Measurements from ENCODE around the gene WDR27.

- TF ChIP-seq CTCF (IDR thresholded peaks at IDR 0.05; ENCODE audit: borderline replicate concordance, extremely low read depth, low read length, poor library complexity, severe bottlenecking) (no peak), EZH2 (IDR thresholded peaks at IDR 0.05; ENCODE audit: borderline replicate concordance, low read depth, low read length, severe bottlenecking) (no peak)
Observed at GRCh38 chr6:169543704-169544103, 158.1 kb downstream of the WDR27 start.

Measured in DND-41 (cell line).